DND-41 (cell line): ENCODE data around the gene TP53I13.

Experiments
- ATAC-seq: fragments of 200-7000 bp; cut with Tn5 transposase; 3 replicates; pipeline ENCODE4 v1.9.1; 2021; ENCODE audit warnings: low read depth; ENCODE audit not compliant: insufficient read depth
- DNase-seq: peaks from one replicate; pipeline ENCODE4 v3.0.0-alpha.2; 2020
- H2AFZ ChIP-seq: 2 replicates; pipeline ENCODE4 v1.6.0; 2012; ENCODE audit warnings: low read depth, low read length
- H3K27ac ChIP-seq: 2 replicates; pipeline ENCODE4 v1.5.1; 2012; ENCODE audit warnings: low read length, inconsistent platforms
- H3K27me3 ChIP-seq: fragments of 200-600 bp; sonication (generic); 2 replicates; pipeline ENCODE4 v1.6.0; 2012; ENCODE audit warnings: low read length, mild to moderate bottlenecking, inconsistent platforms; ENCODE audit not compliant: insufficient read depth, poor library complexity
- H3K36me3 ChIP-seq: 2 replicates; pipeline ENCODE4 v1.5.1; 2012; ENCODE audit warnings: low read length, inconsistent platforms; ENCODE audit not compliant: insufficient read depth
- H3K4me1 ChIP-seq: 2 replicates; pipeline ENCODE4 v1.5.1; 2012; ENCODE audit warnings: mild to moderate bottlenecking, low read length; ENCODE audit not compliant: insufficient read depth
- H3K4me2 ChIP-seq: 2 replicates; pipeline ENCODE4 v1.6.0; 2012; ENCODE audit warnings: mild to moderate bottlenecking, moderate library complexity, low read length, inconsistent platforms; ENCODE audit not compliant: insufficient read depth
- H3K4me3 ChIP-seq, 2 experiments: fragments of 200-600 bp in 1 of 2; shearing (Covaris generic) in 1 of 2; 2 replicates each; pipeline ENCODE4 v1.5.1; 2012 to 2016; ENCODE audit warnings: inconsistent platforms in 2 of 2, low read length in 2 of 2, mild to moderate bottlenecking in 2 of 2, low read depth in 1 of 2, moderate library complexity in 1 of 2
- H3K79me2 ChIP-seq: 2 replicates; pipeline ENCODE4 v1.6.0; 2012; ENCODE audit warnings: low read length, inconsistent platforms; ENCODE audit not compliant: insufficient read depth
- H3K9ac ChIP-seq: 2 replicates; pipeline ENCODE4 v1.6.0; 2012; ENCODE audit warnings: low read depth, mild to moderate bottlenecking, inconsistent platforms, low read length, moderate library complexity
- H3K9me3 ChIP-seq: 2 replicates; pipeline ENCODE4 v1.5.1; 2012; ENCODE audit warnings: low read length, moderate library complexity, mild to moderate bottlenecking, inconsistent platforms; ENCODE audit not compliant: insufficient read depth, severe bottlenecking
- H4K20me1 ChIP-seq: 2 replicates; pipeline ENCODE4 v1.6.0; 2012; ENCODE audit warnings: low read length; ENCODE audit not compliant: insufficient read depth
- EZH2 ChIP-seq: IDR thresholded peaks from 3 replicates; pipeline ENCODE4 v1.6.1; 2012; ENCODE audit warnings: borderline replicate concordance, low read depth, mild to moderate bottlenecking, moderate library complexity, low read length, inconsistent platforms; ENCODE audit not compliant: severe bottlenecking
- TF ChIP-seq, protein P1 (sequence below): IDR thresholded peaks from 2 replicates; pipeline ENCODE4 v1.5.1; 2012; ENCODE audit warnings: borderline replicate concordance, low read length, moderate library complexity, mild to moderate bottlenecking; ENCODE audit not compliant: poor library complexity, severe bottlenecking; ENCODE audit errors: extremely low read depth

TP53I13 gene

GRCh38 chr17:29588562-29589411, 20.3 kb downstream of the TP53I13 start:
- H3K4me2 ChIP-seq, result peak overlapping the region; percentile 97
- H3K27me3 ChIP-seq, result peaks cover 4% of the 10 kb centered on the region
- H3K9me3 ChIP-seq, result no peaks in the 10 kb centered on the region
- H4K20me1 ChIP-seq, result peaks cover 49% of the 10 kb centered on the region
- H3K79me2 ChIP-seq, result peaks cover 64% of the 10 kb centered on the region
- peak overlapping the region; percentile 72 for H3K9ac ChIP-seq
- peak overlapping the region; percentile 50 for H3K27ac ChIP-seq
- DNase-seq (peak; percentile 78), ATAC-seq (peak; percentile 45)
- TF ChIP-seq EZH2, result no peak
- TF ChIP-seq, protein P1, sequence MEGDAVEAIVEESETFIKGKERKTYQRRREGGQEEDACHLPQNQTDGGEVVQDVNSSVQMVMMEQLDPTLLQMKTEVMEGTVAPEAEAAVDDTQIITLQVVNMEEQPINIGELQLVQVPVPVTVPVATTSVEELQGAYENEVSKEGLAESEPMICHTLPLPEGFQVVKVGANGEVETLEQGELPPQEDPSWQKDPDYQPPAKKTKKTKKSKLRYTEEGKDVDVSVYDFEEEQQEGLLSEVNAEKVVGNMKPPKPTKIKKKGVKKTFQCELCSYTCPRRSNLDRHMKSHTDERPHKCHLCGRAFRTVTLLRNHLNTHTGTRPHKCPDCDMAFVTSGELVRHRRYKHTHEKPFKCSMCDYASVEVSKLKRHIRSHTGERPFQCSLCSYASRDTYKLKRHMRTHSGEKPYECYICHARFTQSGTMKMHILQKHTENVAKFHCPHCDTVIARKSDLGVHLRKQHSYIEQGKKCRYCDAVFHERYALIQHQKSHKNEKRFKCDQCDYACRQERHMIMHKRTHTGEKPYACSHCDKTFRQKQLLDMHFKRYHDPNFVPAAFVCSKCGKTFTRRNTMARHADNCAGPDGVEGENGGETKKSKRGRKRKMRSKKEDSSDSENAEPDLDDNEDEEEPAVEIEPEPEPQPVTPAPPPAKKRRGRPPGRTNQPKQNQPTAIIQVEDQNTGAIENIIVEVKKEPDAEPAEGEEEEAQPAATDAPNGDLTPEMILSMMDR, result no peak
- peak overlapping the region; percentile 74 to 76 for H3K4me3 ChIP-seq
- H2AFZ ChIP-seq, result peak overlapping the region; percentile 63
- H3K4me1 ChIP-seq, result peaks cover 69% of the 10 kb centered on the region
- 0 out of 2 replicates have a peak, but pooled peaks cover 3% of the 10 kb centered on the region for H3K36me3 ChIP-seq

GRCh38 chr17:29589524-29590410, 21.3 kb downstream of the TP53I13 start, which contains the start of gene GIT1:
Gene GIT1 (minus strand): TSS chr17:29589648. CDS start chr17:29589378, 270 bp downstream.
- peak within 1 kb of the TSS; percentile 99 for H2AFZ ChIP-seq
- ATAC-seq, result peak; percentile 70
- peaks cover 6% of the 10 kb centered on the region for H3K27me3 ChIP-seq
- peak within 1 kb of the TSS; percentile 97 for H3K4me2 ChIP-seq
- TF ChIP-seq, protein P1, result no peak
- no peak for TF ChIP-seq EZH2
- peak within 1 kb of the TSS; percentile 83 for H3K9ac ChIP-seq
- peaks cover 46% of the 10 kb centered on the region for H4K20me1 ChIP-seq
- no peaks in the 10 kb centered on the region for H3K36me3 ChIP-seq
- peak within 1 kb of the TSS; percentile 81 for H3K27ac ChIP-seq
- DNase-seq, result peak; percentile 87
- H3K9me3 ChIP-seq, result no peaks in the 10 kb centered on the region
- H3K4me3 ChIP-seq, result peak within 1 kb of the TSS; percentile 74 to 76
- peaks cover 79% of the 10 kb centered on the region for H3K4me1 ChIP-seq
- peaks cover 54% of the 10 kb centered on the region for H3K79me2 ChIP-seq

DNA sequence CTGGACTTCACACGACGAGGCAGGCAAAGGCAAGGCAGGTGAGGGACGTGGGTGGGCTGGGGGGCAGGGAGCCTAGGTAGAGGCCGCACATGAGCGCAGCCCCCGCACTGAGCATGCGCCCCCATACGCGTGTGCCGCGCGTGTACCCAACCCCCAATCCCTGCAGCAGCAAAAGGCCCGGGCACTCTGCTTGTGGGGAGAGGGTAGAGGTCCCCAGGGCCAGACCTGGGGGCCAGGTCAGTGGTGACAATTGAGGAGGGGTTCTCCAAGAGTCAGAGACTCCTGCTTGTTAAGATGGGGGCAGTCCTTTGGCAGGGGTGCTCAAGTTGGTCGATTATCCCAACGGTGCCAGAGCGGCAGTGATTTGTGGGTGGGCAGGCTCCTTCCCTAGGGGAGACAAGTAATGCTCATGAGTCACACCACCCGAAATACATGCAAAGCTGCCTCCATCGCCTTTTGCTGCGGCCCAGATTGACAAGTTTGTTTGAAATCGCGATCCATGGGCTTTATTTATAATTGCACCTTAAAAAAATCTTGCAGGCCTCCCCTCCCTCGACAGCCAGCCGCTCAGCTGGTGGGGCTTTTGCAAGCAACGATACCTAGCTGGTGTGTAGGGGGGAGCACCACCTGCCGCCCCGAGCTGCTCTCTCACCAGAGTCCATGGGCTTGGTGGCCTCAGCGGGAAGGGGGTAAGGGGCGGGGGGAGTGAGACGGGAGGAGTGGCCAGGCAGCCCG, 22.1 kb downstream of the TP53I13 start:
- H4K20me1 ChIP-seq, result peaks cover 46% of the 10 kb centered on the region
- H2AFZ ChIP-seq, result peak overlapping the region; percentile 99
- peak overlapping the region; percentile 44 to 74; a peak in 3 of 4 replicates for H3K4me3 ChIP-seq
- no peak for TF ChIP-seq EZH2
- TF ChIP-seq, protein P1, result no peak
- no peaks in the 10 kb centered on the region for H3K9me3 ChIP-seq
- peaks cover 6% of the 10 kb centered on the region for H3K27me3 ChIP-seq
- ATAC-seq (no peak), DNase-seq (no peak)
- H3K4me1 ChIP-seq, result peaks cover 77% of the 10 kb centered on the region
- peak overlapping the region; percentile 81 for H3K27ac ChIP-seq
- H3K36me3 ChIP-seq, result no peaks in the 10 kb centered on the region
- peaks cover 48% of the 10 kb centered on the region for H3K79me2 ChIP-seq
- peak overlapping the region; percentile 83 for H3K9ac ChIP-seq
- peak overlapping the region; percentile 90 for H3K4me2 ChIP-seq
